H1 (cell line): ENCODE measurements around the gene IRGC. TPM values are rescaled to one million over a fixed set of nuclear protein-coding genes. Genes with fewer than 3 reads are reported as not detected.

Experiments
- CBX5 ChIP-seq: fragments of 300-800, 300-1000 bp; sonication (generic); IDR thresholded peaks from 2 replicates; pipeline ENCODE4 v1.7.1; 2016; ENCODE audit warnings: antibody characterized with exemption, low read length, low read depth
- CBX8 ChIP-seq: fragments of 300-800, 300-1000 bp; sonication (generic); IDR thresholded peaks from 2 replicates; pipeline ENCODE4 v1.7.1; 2016; ENCODE audit warnings: low read depth, low read length, borderline replicate concordance
- EP300 ChIP-seq, 2 experiments: IDR thresholded peaks; 1 replicate in 1 of 2; 2 replicates in 1 of 2; pipeline ENCODE4 v1.6.1; 2011 to 2012; ENCODE audit warnings: low read depth in 2 of 2, low read length in 2 of 2, mild to moderate bottlenecking in 2 of 2, borderline replicate concordance in 1 of 2, inconsistent platforms in 1 of 2, moderate library complexity in 1 of 2
- GABPA ChIP-seq: IDR thresholded peaks from 2 replicates; pipeline ENCODE4 v1.6.1; 2011; ENCODE audit warnings: mild to moderate bottlenecking, low read length, moderate library complexity, borderline replicate concordance; ENCODE audit not compliant: insufficient read depth
- PHF8 ChIP-seq: fragments of 200-600 bp; sonication (generic); conservative IDR thresholded peaks from 2 replicates; pipeline ENCODE4 v1.7.1; 2012; ENCODE audit warnings: low read depth, mild to moderate bottlenecking, inconsistent platforms, low read length, moderate library complexity
- SAP30 ChIP-seq: fragments of 300-600 bp; sonication (generic); IDR thresholded peaks from 2 replicates; pipeline ENCODE4 v1.7.1; 2012; ENCODE audit warnings: low read length, moderate library complexity, mild to moderate bottlenecking, inconsistent platforms; ENCODE audit not compliant: insufficient read depth, insufficient replicate concordance
- SIN3A ChIP-seq, 2 experiments: IDR thresholded peaks in 1 of 2; conservative IDR thresholded peaks in 1 of 2; 2 replicates each; pipeline ENCODE4 v1.6.1; 2011 to 2012; ENCODE audit warnings: low read length in 2 of 2, improper control_type of control experiment in 1 of 2, low read depth in 1 of 2, mild to moderate bottlenecking in 1 of 2
- SUZ12 ChIP-seq: fragments of 200-600 bp; sonication (generic); IDR thresholded peaks from 2 replicates; pipeline ENCODE4 v1.6.1; 2012; ENCODE audit warnings: mild to moderate bottlenecking, inconsistent platforms, low read length, moderate library complexity, mixed read lengths
- TAF1 ChIP-seq: IDR thresholded peaks from 2 replicates; pipeline ENCODE4 v1.6.1; 2011; ENCODE audit warnings: mild to moderate bottlenecking, low read depth, low read length
- TBP ChIP-seq: IDR thresholded peaks from 2 replicates; pipeline ENCODE4 v1.6.1; 2011; ENCODE audit warnings: low read depth, low read length, improper control_type of control experiment
- ZNF274 ChIP-seq: IDR thresholded peaks from 2 replicates; pipeline ENCODE4 v1.7.0; 2012; ENCODE audit warnings: low read length, borderline replicate concordance; ENCODE audit errors: extremely low read depth
- polyA plus RNA-seq, 7 experiments: library from polyadenylated mRNA; depleted of rRNA in 3 of 7; stranded (reverse) in 5 of 7; unstranded in 2 of 7; fragments of >200 nt in 5 of 7; fragments of 200-250 nt in 2 of 7; gene quantifications; 1 replicate in 5 of 7; 2 replicates in 1 of 7; 4 replicates in 1 of 7; pipeline versions ENCODE4 v1.2.1 to v1.2.3, GENCODE V29; 2011 to 2013; ENCODE audit warnings: missing spikeins in 2 of 7, mixed read lengths in 2 of 7
- total RNA-seq: library from RNA; stranded (reverse); fragmentation: NEBNext Ultra II Directional; extraction: Animal tissue kit (Norgen Biotek cat#: 25700); gene quantifications from 2 replicates; pipeline ENCODE4 v1.2.1, GENCODE V29; 2021

The IRGC gene
- total and polyA plus RNA-seq, 2 of the 8 experiments (the other 6 are each of a cell fraction or from before 2014, with no cell fraction given) = not detected

- TF ChIP-seq SUZ12 = peak; percentile 29; the same call in 1 of the 2 replicates
- TF ChIP-seq EP300 (IDR thresholded peaks at IDR 0.05; ENCODE audit: borderline replicate concordance in 1 of 2, low read depth in 2 of 2, low read length in 2 of 2) = no peak; a peak in 1 of 3 replicates
- TF ChIP-seq TAF1 = peak; percentile 85
- no peak for TF ChIP-seq CBX8
- peak; percentile 64 for TF ChIP-seq TBP
- no peak for TF ChIP-seq CBX5
- peak; percentile 94 for TF ChIP-seq PHF8
- TF ChIP-seq SAP30 = no peak
- no peak for TF ChIP-seq GABPA
- no peak for TF ChIP-seq ZNF274
- peak in 1 of 2 experiments; percentile 41; a peak in 1 of 4 replicates for TF ChIP-seq SIN3A (conservative IDR thresholded peaks at IDR 0.05 in 1 of 2, IDR thresholded peaks at IDR 0.05 in 1 of 2; ENCODE audit: low read depth in 1 of 2, low read length in 2 of 2)
Observed at GRCh38 chr19:43754503-43755255, 38.8 kb downstream of the IRGC start, which contains the start of gene SMG9 (continued).
